DND-41 (cell line): ENCODE measurements around the gene SERPINI1.

Experiments
- EZH2 ChIP-seq: IDR thresholded peaks from 3 replicates; pipeline ENCODE4 v1.6.1; 2012; ENCODE audit warnings: borderline replicate concordance, low read depth, mild to moderate bottlenecking, moderate library complexity, low read length, inconsistent platforms; ENCODE audit not compliant: severe bottlenecking
- TF ChIP-seq, protein P1 (sequence below): IDR thresholded peaks from 2 replicates; pipeline ENCODE4 v1.5.1; 2012; ENCODE audit warnings: borderline replicate concordance, low read length, moderate library complexity, mild to moderate bottlenecking; ENCODE audit not compliant: poor library complexity, severe bottlenecking; ENCODE audit errors: extremely low read depth

GRCh38 chr3:167772992-167773391 is 37.5 kb downstream of the SERPINI1 start:
- TF ChIP-seq, protein P1, sequence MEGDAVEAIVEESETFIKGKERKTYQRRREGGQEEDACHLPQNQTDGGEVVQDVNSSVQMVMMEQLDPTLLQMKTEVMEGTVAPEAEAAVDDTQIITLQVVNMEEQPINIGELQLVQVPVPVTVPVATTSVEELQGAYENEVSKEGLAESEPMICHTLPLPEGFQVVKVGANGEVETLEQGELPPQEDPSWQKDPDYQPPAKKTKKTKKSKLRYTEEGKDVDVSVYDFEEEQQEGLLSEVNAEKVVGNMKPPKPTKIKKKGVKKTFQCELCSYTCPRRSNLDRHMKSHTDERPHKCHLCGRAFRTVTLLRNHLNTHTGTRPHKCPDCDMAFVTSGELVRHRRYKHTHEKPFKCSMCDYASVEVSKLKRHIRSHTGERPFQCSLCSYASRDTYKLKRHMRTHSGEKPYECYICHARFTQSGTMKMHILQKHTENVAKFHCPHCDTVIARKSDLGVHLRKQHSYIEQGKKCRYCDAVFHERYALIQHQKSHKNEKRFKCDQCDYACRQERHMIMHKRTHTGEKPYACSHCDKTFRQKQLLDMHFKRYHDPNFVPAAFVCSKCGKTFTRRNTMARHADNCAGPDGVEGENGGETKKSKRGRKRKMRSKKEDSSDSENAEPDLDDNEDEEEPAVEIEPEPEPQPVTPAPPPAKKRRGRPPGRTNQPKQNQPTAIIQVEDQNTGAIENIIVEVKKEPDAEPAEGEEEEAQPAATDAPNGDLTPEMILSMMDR, result no peak
- no peak for TF ChIP-seq EZH2
